ENCODE results near the gene ALG11.

ALG11 gene

DNA sequence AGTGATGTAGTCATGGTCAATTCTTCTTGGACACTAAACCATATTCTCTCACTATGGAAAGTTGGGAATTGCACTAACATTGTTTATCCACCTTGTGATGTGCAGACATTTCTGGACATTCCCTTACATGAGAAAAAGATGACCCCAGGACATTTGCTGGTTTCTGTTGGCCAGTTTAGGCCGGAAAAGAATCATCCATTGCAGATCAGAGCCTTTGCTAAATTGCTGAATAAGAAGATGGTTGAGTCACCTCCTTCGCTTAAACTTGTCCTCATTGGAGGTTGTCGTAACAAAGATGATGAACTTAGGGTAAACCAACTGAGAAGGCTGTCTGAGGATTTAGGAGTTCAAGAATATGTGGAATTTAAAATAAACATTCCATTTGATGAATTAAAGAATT, 12.3 kb downstream of the ALG11 start, which contains the start of gene UTP14C:
TSS of gene UTP14C (plus strand) at position 211 of the 400 bp plus-strand sequence. CDS start 4,114 bp downstream, outside the sequence.
- Histone ChIP-seq H2BK12ac (ENCODE audit: low read length in 2 of 2) (no peak within 1 kb of the TSS), H3K79me1 (replicated peaks; ENCODE audit: low read length, poor library complexity, severe bottlenecking) (peaks cover 44% of the 10 kb centered on the region), H2AFZ (ENCODE audit: low read depth, low read length) (no peak within 1 kb of the TSS), H3K9me3 (ENCODE audit: control insufficient read depth, low read length) (peaks cover 10% of the 10 kb centered on the region), H3K9ac (ENCODE audit: low read length) (no peak within 1 kb of the TSS), H4K8ac (ENCODE audit: low read length) (no peak within 1 kb of the TSS), H3K14ac (ENCODE audit: low read length in 2 of 2) (no peak within 1 kb of the TSS), H3K18ac (ENCODE audit: low read depth in 1 of 2, low read length in 2 of 2) (no peak within 1 kb of the TSS), H3K23ac (ENCODE audit: low read length in 2 of 2) (no peak within 1 kb of the TSS), H2BK5ac (ENCODE audit: low read depth, low read length, poor library complexity, severe bottlenecking) (no peak within 1 kb of the TSS), H3K4me3 (ENCODE audit: insufficient read depth in 1 of 2, low read depth in 1 of 2, low read length in 2 of 2) (no peak within 1 kb of the TSS), H4K91ac (ENCODE audit: low read length) (no peak within 1 kb of the TSS), H3K36me3 (ENCODE audit: control insufficient read depth in 1 of 2, insufficient read depth in 2 of 2, low read depth in 1 of 2, low read length in 2 of 2) (peaks cover 27 to 89% of the 10 kb centered on the region in 2 experiments), H3K4me1 (ENCODE audit: control insufficient read depth, insufficient read depth, low read depth, low read length) (peaks cover 2% of the 10 kb centered on the region), H3K4ac (ENCODE audit: low read depth in 1 of 2, low read length in 2 of 2) (no peak within 1 kb of the TSS), H3K27me3 (ENCODE audit: control insufficient read depth in 1 of 2, insufficient read depth in 1 of 2, low read length in 2 of 2) (no peaks in the 10 kb centered on the region), H3K4me2 (ENCODE audit: low read length, poor library complexity, severe bottlenecking) (no peak within 1 kb of the TSS), H2BK15ac (ENCODE audit: low read depth, poor library complexity, severe bottlenecking) (no peak within 1 kb of the TSS), H2AK5ac (ENCODE audit: low read length, severe bottlenecking) (no peak within 1 kb of the TSS), H3K27ac (ENCODE audit: low read length, poor library complexity, severe bottlenecking) (no peak within 1 kb of the TSS), H2BK120ac (ENCODE audit: low read depth, low read length) (no peak within 1 kb of the TSS)
- WGBS, result 96% methylated on average over 3 of the region's 3 CpGs
- DNase-seq, result no peak

DNA sequence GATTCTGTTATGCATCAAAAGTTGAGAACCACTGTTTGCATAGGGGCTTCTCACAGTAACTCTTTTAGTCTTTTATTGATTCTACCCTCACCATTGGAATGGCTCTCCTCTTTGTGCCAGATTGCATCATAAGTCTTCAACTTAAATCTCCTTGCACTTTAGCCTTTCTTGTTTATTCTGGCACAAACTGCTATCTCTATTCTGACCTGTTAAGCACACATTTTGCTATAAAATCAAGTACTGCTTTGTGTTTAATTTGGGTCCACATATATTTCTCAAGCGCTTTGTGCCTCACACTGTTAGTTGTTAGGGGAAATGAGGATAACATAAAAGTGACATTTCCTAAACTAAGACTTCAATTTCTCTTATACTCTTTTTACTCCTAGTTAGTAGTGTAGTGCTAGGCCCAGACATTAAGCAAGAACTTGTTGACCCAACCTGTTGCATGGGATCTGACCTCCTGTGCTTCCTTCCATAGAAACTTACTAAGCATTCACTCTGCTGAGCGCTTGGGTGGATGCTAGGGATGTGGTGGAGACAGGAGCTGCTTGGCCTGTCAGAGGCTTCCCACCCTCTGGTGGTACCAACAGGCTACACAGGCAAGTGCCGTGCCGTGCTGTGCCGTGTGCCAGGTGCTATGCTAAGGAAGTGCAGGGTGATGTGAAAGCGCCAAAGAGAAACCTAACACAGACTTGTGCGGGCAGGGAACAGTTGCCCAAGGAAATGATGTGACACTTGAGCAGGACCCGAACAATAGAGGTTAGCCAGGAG, 13.5 kb downstream of the ALG11 start:
- Histone ChIP-seq H2AFZ (ENCODE audit: low read depth, low read length) (no peak overlapping the region), H3K9me3 (ENCODE audit: control insufficient read depth, low read length) (peaks cover 10% of the 10 kb centered on the region), H3K27ac (ENCODE audit: low read length, poor library complexity, severe bottlenecking) (no peak overlapping the region), H3K4me1 (ENCODE audit: control insufficient read depth, insufficient read depth, low read depth, low read length) (peaks cover 2% of the 10 kb centered on the region), H2BK120ac (ENCODE audit: low read depth, low read length) (no peak overlapping the region), H4K8ac (ENCODE audit: low read length) (no peak overlapping the region), H3K79me1 (replicated peaks; ENCODE audit: low read length, poor library complexity, severe bottlenecking) (peaks cover 45% of the 10 kb centered on the region), H3K36me3 (ENCODE audit: control insufficient read depth in 1 of 2, insufficient read depth in 2 of 2, low read depth in 1 of 2, low read length in 2 of 2) (peaks cover 24 to 78% of the 10 kb centered on the region in 2 experiments), H4K91ac (ENCODE audit: low read length) (no peak overlapping the region), H3K18ac (ENCODE audit: low read depth in 1 of 2, low read length in 2 of 2) (no peak overlapping the region), H3K27me3 (ENCODE audit: control insufficient read depth in 1 of 2, insufficient read depth in 1 of 2, low read length in 2 of 2) (no peaks in the 10 kb centered on the region), H3K23ac (ENCODE audit: low read length in 2 of 2) (no peak overlapping the region), H2BK5ac (ENCODE audit: low read depth, low read length, poor library complexity, severe bottlenecking) (no peak overlapping the region), H3K9ac (ENCODE audit: low read length) (no peak overlapping the region), H3K4ac (ENCODE audit: low read depth in 1 of 2, low read length in 2 of 2) (no peak overlapping the region), H2BK15ac (ENCODE audit: low read depth, poor library complexity, severe bottlenecking) (no peak overlapping the region), H2BK12ac (ENCODE audit: low read length in 2 of 2) (no peak overlapping the region), H3K14ac (ENCODE audit: low read length in 2 of 2) (no peak overlapping the region), H2AK5ac (ENCODE audit: low read length, severe bottlenecking) (no peak overlapping the region), H3K4me3 (ENCODE audit: insufficient read depth in 1 of 2, low read depth in 1 of 2, low read length in 2 of 2) (no peak overlapping the region), H3K4me2 (ENCODE audit: low read length, poor library complexity, severe bottlenecking) (no peak overlapping the region)
- 95% methylated on average over 7 of the region's 8 CpGs for WGBS
- DNase-seq, result no peak

DNA sequence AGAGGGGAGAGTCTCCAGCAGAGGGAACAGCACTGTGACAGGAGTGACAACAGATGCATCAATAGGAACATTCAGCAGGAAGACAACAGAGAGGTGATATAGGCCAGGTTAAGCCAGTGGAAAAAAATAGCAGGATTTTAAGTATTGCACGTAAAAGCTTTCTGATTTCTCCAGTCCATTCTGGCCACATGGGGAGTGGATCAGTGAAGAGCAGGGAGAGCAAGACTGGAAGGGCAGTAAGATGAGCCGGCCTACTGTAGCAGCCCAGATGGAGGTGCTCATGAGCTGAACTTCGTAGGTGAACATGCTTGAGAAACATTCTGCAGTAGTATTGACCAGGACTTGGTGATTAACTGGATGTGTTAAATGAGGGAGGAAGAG, 14.0 kb downstream of the ALG11 start:
- Histone ChIP-seq H3K4me1 (ENCODE audit: control insufficient read depth, insufficient read depth, low read depth, low read length) (peaks cover 2% of the 10 kb centered on the region), H3K79me1 (replicated peaks; ENCODE audit: low read length, poor library complexity, severe bottlenecking) (peaks cover 46% of the 10 kb centered on the region), H3K18ac (ENCODE audit: low read depth in 1 of 2, low read length in 2 of 2) (no peak overlapping the region), H2BK5ac (ENCODE audit: low read depth, low read length, poor library complexity, severe bottlenecking) (no peak overlapping the region), H4K8ac (ENCODE audit: low read length) (no peak overlapping the region), H4K91ac (ENCODE audit: low read length) (no peak overlapping the region), H2BK15ac (ENCODE audit: low read depth, poor library complexity, severe bottlenecking) (no peak overlapping the region), H2BK12ac (ENCODE audit: low read length in 2 of 2) (no peak overlapping the region), H3K4me3 (ENCODE audit: insufficient read depth in 1 of 2, low read depth in 1 of 2, low read length in 2 of 2) (no peak overlapping the region), H3K27me3 (ENCODE audit: control insufficient read depth in 1 of 2, insufficient read depth in 1 of 2, low read length in 2 of 2) (no peaks in the 10 kb centered on the region), H3K9ac (ENCODE audit: low read length) (no peak overlapping the region), H3K23ac (ENCODE audit: low read length in 2 of 2) (no peak overlapping the region), H3K4ac (ENCODE audit: low read depth in 1 of 2, low read length in 2 of 2) (no peak overlapping the region), H3K14ac (ENCODE audit: low read length in 2 of 2) (no peak overlapping the region), H3K9me3 (ENCODE audit: control insufficient read depth, low read length) (peaks cover 10% of the 10 kb centered on the region), H3K27ac (ENCODE audit: low read length, poor library complexity, severe bottlenecking) (no peak overlapping the region), H2BK120ac (ENCODE audit: low read depth, low read length) (no peak overlapping the region), H2AFZ (ENCODE audit: low read depth, low read length) (no peak overlapping the region), H3K4me2 (ENCODE audit: low read length, poor library complexity, severe bottlenecking) (no peak overlapping the region), H2AK5ac (ENCODE audit: low read length, severe bottlenecking) (no peak overlapping the region), H3K36me3 (ENCODE audit: control insufficient read depth in 1 of 2, insufficient read depth in 2 of 2, low read depth in 1 of 2, low read length in 2 of 2) (peaks cover 23 to 72% of the 10 kb centered on the region in 2 experiments)
- WGBS, result 95% methylated on average over 3 of the region's 3 CpGs
- no peak for DNase-seq

DNA sequence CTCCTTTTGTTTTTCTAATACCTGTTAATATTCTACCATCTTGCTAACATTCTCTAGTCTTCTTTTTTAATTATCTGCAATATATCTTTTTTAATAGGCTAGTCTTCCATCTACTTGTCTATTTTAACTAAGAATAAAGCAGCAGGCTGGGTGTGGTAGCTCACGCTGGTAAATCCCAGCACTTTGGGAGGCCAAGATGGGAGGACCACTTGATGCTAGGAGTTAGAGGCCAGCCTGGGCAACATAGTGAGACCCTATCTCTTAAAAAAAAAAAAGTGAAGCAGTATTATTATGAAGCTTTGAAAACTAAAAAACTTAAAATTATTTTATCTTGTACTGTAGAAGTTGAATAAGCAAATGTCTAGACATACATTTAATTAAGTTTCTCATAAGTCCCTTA, 15.6 kb downstream of the ALG11 start:
- H3K36me3 ChIP-seq (ENCODE audit: control insufficient read depth in 1 of 2, insufficient read depth in 2 of 2, low read depth in 1 of 2, low read length in 2 of 2), result peaks cover 13 to 58% of the 10 kb centered on the region in 2 experiments
- H3K18ac ChIP-seq (ENCODE audit: low read depth in 1 of 2, low read length in 2 of 2), result no peak overlapping the region
- DNase-seq, result no peak
- H3K4me1 ChIP-seq (ENCODE audit: control insufficient read depth, insufficient read depth, low read depth, low read length), result peaks cover 2% of the 10 kb centered on the region
- H3K4ac ChIP-seq (ENCODE audit: low read depth in 1 of 2, low read length in 2 of 2), result no peak overlapping the region
- H2AK5ac ChIP-seq (ENCODE audit: low read length, severe bottlenecking), result no peak overlapping the region
- no peak overlapping the region for H4K8ac ChIP-seq (ENCODE audit: low read length)
- WGBS, result 100% methylated on average over 1 of the region's 1 CpG
- no peak overlapping the region for H2BK15ac ChIP-seq (ENCODE audit: low read depth, poor library complexity, severe bottlenecking)
- H3K27ac ChIP-seq (ENCODE audit: low read length, poor library complexity, severe bottlenecking), result no peak overlapping the region
- no peak overlapping the region for H2BK12ac ChIP-seq (ENCODE audit: low read length in 2 of 2)
- peaks cover 39% of the 10 kb centered on the region for H3K79me1 ChIP-seq (replicated peaks; ENCODE audit: low read length, poor library complexity, severe bottlenecking)
- no peak overlapping the region for H2BK5ac ChIP-seq (ENCODE audit: low read depth, low read length, poor library complexity, severe bottlenecking)
- peaks cover 10% of the 10 kb centered on the region for H3K9me3 ChIP-seq (ENCODE audit: control insufficient read depth, low read length)
- H4K91ac ChIP-seq (ENCODE audit: low read length), result no peak overlapping the region
- no peaks in the 10 kb centered on the region for H3K27me3 ChIP-seq (ENCODE audit: control insufficient read depth in 1 of 2, insufficient read depth in 1 of 2, low read length in 2 of 2)
- no peak overlapping the region for H3K9ac ChIP-seq (ENCODE audit: low read length)
- no peak overlapping the region for H3K14ac ChIP-seq (ENCODE audit: low read length in 2 of 2)
- H2BK120ac ChIP-seq (ENCODE audit: low read depth, low read length), result no peak overlapping the region
- H2AFZ ChIP-seq (ENCODE audit: low read depth, low read length), result no peak overlapping the region
- H3K4me2 ChIP-seq (ENCODE audit: low read length, poor library complexity, severe bottlenecking), result no peak overlapping the region
- H3K23ac ChIP-seq (ENCODE audit: low read length in 2 of 2), result no peak overlapping the region
- H3K4me3 ChIP-seq (ENCODE audit: insufficient read depth in 1 of 2, low read depth in 1 of 2, low read length in 2 of 2), result no peak overlapping the region

Data from mesenchymal stem cell (in vitro differentiated cells and primary cell).